ENCODE data around the gene SULT1A4.
"Not testable (repeated sequence)": the region's sequence is repeated elsewhere in the genome, so short reads cannot be mapped to it uniquely, and the experiment has no call there.

DNA sequence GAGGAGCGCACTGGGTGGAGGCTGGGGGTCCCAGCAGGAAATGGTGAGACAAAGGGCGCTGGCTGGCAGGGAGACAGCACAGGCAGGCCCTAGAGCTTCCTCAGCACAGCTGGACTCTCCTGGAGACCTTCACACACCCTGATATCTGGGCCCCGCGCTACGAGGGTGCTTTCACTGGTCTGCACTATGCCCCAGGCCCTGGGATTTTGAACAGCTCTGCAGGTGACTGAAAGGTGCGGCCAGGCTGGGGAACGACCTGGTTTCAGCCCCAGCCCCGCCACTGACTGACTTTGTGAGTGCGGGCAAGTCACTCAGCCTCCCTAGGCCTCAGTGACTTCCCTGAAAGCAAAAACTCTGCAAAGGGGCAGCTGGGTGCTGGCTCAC lies 926 bp downstream of the SULT1A4 start:
- TF ChIP-seq CTCF (IDR thresholded peaks at IDR 0.05); POLR2A (IDR thresholded peaks at IDR 0.05; ENCODE audit: low read depth); EP300 (IDR thresholded peaks at IDR 0.05); POLR2AphosphoS5 (IDR thresholded peaks at IDR 0.05): not testable (repeated sequence)
